ENCODE data around the gene LMX1A.

Gene LMX1A

GRCh38 chr1:165162671-165163241 is 193.8 kb downstream of the LMX1A start:
- DNase-seq (ENCODE audit: low read depth): no peak

DNA sequence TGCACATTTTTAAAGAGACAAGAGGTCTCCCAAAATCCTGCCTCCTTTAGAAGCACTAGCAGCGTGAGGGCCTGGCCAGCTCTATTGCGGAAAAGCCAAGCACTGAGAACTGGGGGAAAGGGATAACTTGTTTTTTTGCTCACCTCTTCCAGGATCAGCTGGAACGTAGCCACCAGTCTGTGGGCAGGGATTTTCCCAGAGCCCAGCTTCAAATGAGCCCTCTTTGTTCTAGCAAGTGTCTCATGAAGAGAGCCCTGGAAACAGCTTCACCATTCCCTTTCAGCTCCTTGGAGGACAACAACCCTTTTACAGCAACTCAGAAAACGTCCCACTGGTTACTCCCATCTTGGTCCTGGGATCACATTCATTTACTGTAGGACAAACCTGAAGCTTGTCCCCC is 195.4 kb downstream of the LMX1A start:
- no peak for DNase-seq (ENCODE audit: low read depth)

DNA sequence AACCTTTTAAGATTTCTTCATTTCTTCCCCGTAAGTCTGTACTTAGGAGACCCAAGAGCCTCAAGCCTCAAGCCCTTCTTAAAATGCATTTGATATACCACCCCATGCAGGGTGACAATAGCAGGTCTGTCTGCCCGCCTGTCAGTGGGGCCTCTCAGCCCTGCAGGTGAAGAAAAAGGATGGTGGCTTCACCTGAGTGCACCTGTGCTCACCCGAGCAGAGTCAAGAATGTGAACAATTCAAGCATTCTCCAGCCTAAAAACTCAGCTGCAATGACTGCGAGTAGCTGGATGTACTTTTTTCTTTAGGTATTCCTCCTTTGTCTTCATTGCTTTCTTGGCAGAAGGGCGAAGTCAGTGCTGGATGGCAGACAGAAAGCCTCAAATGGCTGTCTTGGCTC is 203.3 kb downstream of the LMX1A start:
- no peak for DNase-seq (ENCODE audit: low read depth)

GRCh38 chr1:165152727-165153126 is 203.8 kb downstream of the LMX1A start:
- no peak for DNase-seq (ENCODE audit: low read depth)

DNA sequence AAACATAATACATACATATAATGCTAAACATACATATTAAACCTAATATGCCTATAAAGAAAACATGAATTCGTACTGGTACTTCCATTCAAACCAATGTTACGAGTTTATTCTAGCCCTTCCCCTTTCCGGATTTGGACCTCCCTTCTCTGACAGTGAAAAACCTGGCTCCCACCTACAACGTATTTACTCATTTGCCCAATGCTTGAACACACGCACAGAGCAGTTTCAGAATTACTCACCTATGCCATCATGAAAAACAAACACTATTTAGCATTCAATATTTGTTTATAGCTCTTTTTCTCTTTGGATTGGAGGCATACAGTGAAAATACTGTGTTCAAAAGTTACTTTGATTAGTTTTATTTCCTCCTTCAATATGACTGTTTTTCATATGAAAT is 204.4 kb downstream of the LMX1A start:
- DNase-seq (ENCODE audit: low read depth): no peak
